ENCODE measurements around the gene CLEC2D.

DNA sequence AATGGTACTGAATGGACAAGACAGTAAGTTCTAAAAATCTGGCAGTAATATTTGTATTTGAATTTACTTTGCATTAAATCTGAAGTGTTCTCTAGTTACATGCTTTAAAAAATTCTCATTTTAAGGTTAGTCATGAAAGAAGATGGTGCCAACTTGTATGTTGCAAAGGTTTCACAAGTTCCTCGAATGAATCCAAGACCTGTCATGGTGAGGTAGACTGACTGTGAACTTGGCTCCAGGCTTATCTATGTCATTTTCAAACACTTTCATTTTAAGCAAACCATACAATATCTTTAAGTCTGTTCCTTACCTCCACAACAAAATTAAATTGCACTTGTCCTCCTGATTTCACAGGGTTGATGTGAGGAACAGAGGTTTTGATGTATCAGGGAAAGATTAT, 23.4 kb downstream of the CLEC2D start:
- TF ChIP-seq, protein P1, sequence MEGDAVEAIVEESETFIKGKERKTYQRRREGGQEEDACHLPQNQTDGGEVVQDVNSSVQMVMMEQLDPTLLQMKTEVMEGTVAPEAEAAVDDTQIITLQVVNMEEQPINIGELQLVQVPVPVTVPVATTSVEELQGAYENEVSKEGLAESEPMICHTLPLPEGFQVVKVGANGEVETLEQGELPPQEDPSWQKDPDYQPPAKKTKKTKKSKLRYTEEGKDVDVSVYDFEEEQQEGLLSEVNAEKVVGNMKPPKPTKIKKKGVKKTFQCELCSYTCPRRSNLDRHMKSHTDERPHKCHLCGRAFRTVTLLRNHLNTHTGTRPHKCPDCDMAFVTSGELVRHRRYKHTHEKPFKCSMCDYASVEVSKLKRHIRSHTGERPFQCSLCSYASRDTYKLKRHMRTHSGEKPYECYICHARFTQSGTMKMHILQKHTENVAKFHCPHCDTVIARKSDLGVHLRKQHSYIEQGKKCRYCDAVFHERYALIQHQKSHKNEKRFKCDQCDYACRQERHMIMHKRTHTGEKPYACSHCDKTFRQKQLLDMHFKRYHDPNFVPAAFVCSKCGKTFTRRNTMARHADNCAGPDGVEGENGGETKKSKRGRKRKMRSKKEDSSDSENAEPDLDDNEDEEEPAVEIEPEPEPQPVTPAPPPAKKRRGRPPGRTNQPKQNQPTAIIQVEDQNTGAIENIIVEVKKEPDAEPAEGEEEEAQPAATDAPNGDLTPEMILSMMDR (IDR thresholded peaks at IDR 0.05): no peak
- no peak for TF ChIP-seq EZH2 (IDR thresholded peaks at IDR 0.05; ENCODE audit: borderline replicate concordance, insufficient read depth, low read depth, low read length, poor library complexity, severe bottlenecking)
